ENCODE results near the gene MED27. TPM values are rescaled to one million over a fixed set of nuclear protein-coding genes. Genes with fewer than 3 reads are reported as not detected.

Gene MED27
- total RNA-seq, 1 donor from 2014 or later: 31.3 TPM

DNA sequence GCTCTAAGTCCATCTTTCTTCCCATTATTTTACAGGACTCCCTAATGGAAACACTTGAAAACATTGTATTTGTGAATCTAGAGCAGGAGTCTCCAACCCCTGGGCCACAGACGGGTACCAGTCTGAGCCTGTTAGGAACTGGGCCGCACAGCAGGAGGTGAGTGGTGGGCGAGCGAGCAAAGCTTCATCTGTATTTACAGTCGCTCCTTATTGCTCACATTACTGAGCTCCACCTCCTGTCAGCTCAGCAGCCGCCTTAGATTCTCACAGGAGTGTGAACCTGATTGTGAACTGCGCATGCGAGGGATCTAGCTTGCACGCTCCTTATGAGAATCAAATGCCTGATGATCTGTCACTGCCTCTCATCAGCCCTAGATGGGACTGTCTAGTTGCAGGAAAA, 111.0 kb downstream of the MED27 start:
- Mint-ChIP-seq H3K36me3 (ENCODE audit: low read depth) (peaks cover 13% of the 10 kb centered on the region), H3K4me1 (peaks cover 18% of the 10 kb centered on the region), H3K9me3 (peaks cover 3% of the 10 kb centered on the region), H3K4me3 (no peak overlapping the region), H3K27me3 (ENCODE audit: low read depth) (no peaks in the 10 kb centered on the region), H3K27ac (ENCODE audit: unreplicated experiment) (no peak overlapping the region)
- TF ChIP-seq CTCF (conservative IDR thresholded peaks at IDR 0.05): no peak
- no peak for DNase-seq (ENCODE audit: low read depth, low spot score)

DNA sequence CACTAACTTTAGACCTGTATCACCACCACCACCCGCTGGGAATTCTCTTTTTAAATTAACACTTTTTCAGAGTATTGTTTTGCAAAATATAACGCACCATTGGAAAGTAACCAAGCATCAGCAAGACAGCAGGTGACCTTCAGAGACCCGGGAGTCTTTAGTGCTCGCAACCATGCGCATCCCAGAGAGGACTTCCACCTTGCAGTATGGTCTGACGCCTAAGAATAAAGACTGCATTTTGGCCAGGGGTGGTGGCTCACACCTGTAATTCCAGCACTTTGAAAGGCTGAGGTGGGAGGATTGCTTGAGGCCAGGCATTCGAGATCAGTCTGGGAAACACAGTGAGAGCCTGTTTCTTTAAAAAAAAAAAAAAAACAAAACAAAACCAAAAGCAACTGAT, 113.8 kb downstream of the MED27 start:
- H3K27me3 Mint-ChIP-seq (ENCODE audit: low read depth): no peaks in the 10 kb centered on the region

DNA sequence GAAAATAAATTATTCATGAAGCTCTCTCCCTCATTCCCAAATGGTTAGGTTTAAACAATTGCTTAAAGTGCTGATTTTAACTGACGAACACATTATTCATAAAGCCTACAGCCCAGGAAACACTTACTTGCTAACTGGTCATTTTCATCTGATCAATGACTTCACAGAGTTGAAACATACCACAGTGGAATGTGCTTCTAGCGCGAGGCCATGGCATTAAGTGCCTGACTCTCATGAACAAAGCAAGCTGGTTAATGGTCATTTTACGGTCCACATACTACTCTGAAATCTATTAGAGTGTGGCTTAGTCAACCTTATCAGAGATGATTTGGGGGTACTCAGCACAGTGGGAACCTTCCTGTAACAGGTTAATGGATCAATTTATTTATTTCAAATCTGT, 114.6 kb downstream of the MED27 start:
- DNase-seq (ENCODE audit: low read depth, low spot score): no peak
- H3K9me3 Mint-ChIP-seq: peaks cover 3% of the 10 kb centered on the region
- H3K4me3 Mint-ChIP-seq: no peak overlapping the region
- TF ChIP-seq CTCF (conservative IDR thresholded peaks at IDR 0.05): no peak
- no peaks in the 10 kb centered on the region for H3K27me3 Mint-ChIP-seq (ENCODE audit: low read depth)
- peaks cover 3% of the 10 kb centered on the region for H3K36me3 Mint-ChIP-seq (ENCODE audit: low read depth)
- peaks cover 44% of the 10 kb centered on the region for H3K4me1 Mint-ChIP-seq
- no peak overlapping the region for H3K27ac Mint-ChIP-seq (ENCODE audit: unreplicated experiment)

More for the DNA sequence above, 113.8 kb downstream of the MED27 start:
- H3K9me3 Mint-ChIP-seq: peaks cover 3% of the 10 kb centered on the region
- peaks cover 8% of the 10 kb centered on the region for H3K36me3 Mint-ChIP-seq (ENCODE audit: low read depth)
- H3K4me1 Mint-ChIP-seq: peaks cover 37% of the 10 kb centered on the region
- DNase-seq (ENCODE audit: low read depth, low spot score): no peak
- no peak for TF ChIP-seq CTCF (conservative IDR thresholded peaks at IDR 0.05)
- no peak overlapping the region for H3K4me3 Mint-ChIP-seq
- no peak overlapping the region for H3K27ac Mint-ChIP-seq (ENCODE audit: unreplicated experiment)

GRCh38 chr9:131963072-131964030, 116.3 kb downstream of the MED27 start:
- TF ChIP-seq CTCF (conservative IDR thresholded peaks at IDR 0.05): no peak
- no peak for DNase-seq (ENCODE audit: low read depth, low spot score)
- H3K27ac Mint-ChIP-seq (ENCODE audit: unreplicated experiment): no peak overlapping the region
- H3K36me3 Mint-ChIP-seq (ENCODE audit: low read depth): peaks cover 3% of the 10 kb centered on the region
- peaks cover 48% of the 10 kb centered on the region for H3K4me1 Mint-ChIP-seq
- no peaks in the 10 kb centered on the region for H3K27me3 Mint-ChIP-seq (ENCODE audit: low read depth)
- no peak overlapping the region for H3K4me3 Mint-ChIP-seq
- peaks cover 3% of the 10 kb centered on the region for H3K9me3 Mint-ChIP-seq

- Mint-ChIP-seq H3K27ac (ENCODE audit: unreplicated experiment) (no peak overlapping the region), H3K27me3 (ENCODE audit: low read depth) (no peaks in the 10 kb centered on the region), H3K36me3 (ENCODE audit: low read depth) (peaks cover 3% of the 10 kb centered on the region), H3K4me3 (no peak overlapping the region), H3K9me3 (peaks cover 3% of the 10 kb centered on the region), H3K4me1 (peaks cover 48% of the 10 kb centered on the region)
- DNase-seq (ENCODE audit: low read depth, low spot score): no peak
- TF ChIP-seq CTCF (conservative IDR thresholded peaks at IDR 0.05): no peak
These were observed 118.2 kb downstream of the MED27 start for GRCh38 chr9:131961496-131961880.

Data from neural crest cell (in vitro differentiated cells).